HepG2 (cell line): ENCODE measurements around the gene TRIM27. TPM values are rescaled to one million over a fixed set of nuclear protein-coding genes. Genes with fewer than 3 reads are reported as not detected.

ENCODE experiments used
- ATF2 ChIP-seq: sonication (generic); formaldehyde crosslinking; IDR thresholded peaks from 2 replicates; pipeline ENCODE4 v1.4.0; 2020; ENCODE audit warnings: missing genetic modification reagents
- FOXC1 ChIP-seq: sonication (generic); formaldehyde crosslinking; IDR thresholded peaks from 2 replicates; pipeline ENCODE4 v1.8.0; 2022; ENCODE audit warnings: mild to moderate bottlenecking, missing genetic modification reagents, borderline replicate concordance
- NAIF1 ChIP-seq: sonication (generic); formaldehyde crosslinking; IDR thresholded peaks from 2 replicates; pipeline ENCODE4 v1.5.0; 2020; ENCODE audit warnings: mild to moderate bottlenecking, missing genetic modification reagents, borderline replicate concordance
- RAD21 ChIP-seq: fragments of 450-650 bp; formaldehyde crosslinking; IDR thresholded peaks from 2 replicates; pipeline ENCODE4 v1.5.0; 2020; ENCODE audit warnings: mild to moderate bottlenecking
- SAP130 ChIP-seq: IDR thresholded peaks from 2 replicates; pipeline ENCODE4 v1.6.1; 2016; ENCODE audit warnings: low read depth
- SRSF1 ChIP-seq: fragments of 200-400 bp; formaldehyde crosslinking; optimal IDR thresholded peaks from 2 replicates; pipeline ENCODE3; 2017; ENCODE audit warnings: mild to moderate bottlenecking, low read depth, low read length, moderate library complexity
- STAT6 ChIP-seq: sonication (generic); formaldehyde crosslinking; IDR thresholded peaks from 2 replicates; pipeline ENCODE4 v1.4.0; 2020; ENCODE audit warnings: missing genetic modification reagents, mild to moderate bottlenecking, borderline replicate concordance
- TFDP1 ChIP-seq: IDR thresholded peaks from 2 replicates; pipeline ENCODE4 v1.6.1; 2016; ENCODE audit warnings: missing compliant biosample characterization, missing genetic modification reagents, borderline replicate concordance
- THYN1 ChIP-seq: sonication (generic); formaldehyde crosslinking; IDR thresholded peaks from 2 replicates; pipeline ENCODE4 v1.8.1; 2023; ENCODE audit warnings: low read depth, mild to moderate bottlenecking, moderate library complexity, missing genetic modification reagents, borderline replicate concordance
- YEATS4 ChIP-seq: sonication (generic); formaldehyde crosslinking; IDR thresholded peaks from 2 replicates; pipeline ENCODE4 v1.4.0; 2020; ENCODE audit warnings: missing genetic modification reagents, borderline replicate concordance
- ZBTB38 ChIP-seq: sonication (generic); formaldehyde crosslinking; IDR thresholded peaks from 2 replicates; pipeline ENCODE4 v1.5.1; 2020; ENCODE audit warnings: mild to moderate bottlenecking, missing genetic modification reagents
- ZMYM4 ChIP-seq: sonication (generic); formaldehyde crosslinking; IDR thresholded peaks from 2 replicates; pipeline ENCODE4 v1.8.1; 2023; ENCODE audit warnings: mild to moderate bottlenecking, missing genetic modification reagents
- ZNF17 ChIP-seq: sonication (generic); formaldehyde crosslinking; IDR thresholded peaks from 2 replicates; pipeline ENCODE4 v1.5.0; 2020; ENCODE audit warnings: mild to moderate bottlenecking, missing genetic modification reagents
- ZNF318 ChIP-seq: sonication (generic); formaldehyde crosslinking; IDR thresholded peaks from 2 replicates; pipeline ENCODE4 v1.4.0; 2020; ENCODE audit warnings: mild to moderate bottlenecking, missing genetic modification reagents
- ZNF644 ChIP-seq: IDR thresholded peaks from 2 replicates; pipeline ENCODE4 v1.6.1; 2016; ENCODE audit warnings: low read depth
- polyA plus RNA-seq, 8 experiments: library from polyadenylated mRNA; depleted of rRNA in 3 of 8; stranded (reverse) in 7 of 8; unstranded in 1 of 8; fragments of >200 nt; fragmentation: Illumina TruSeq in 4 of 8; extraction: Trizol in 4 of 8; gene quantifications; 2 replicates each; pipeline versions ENCODE4 v1.2.1 to v1.2.3, GENCODE V29; 2011 to 2016; ENCODE audit warnings: low read depth in 4 of 8, missing spikeins in 1 of 8, mixed read lengths in 1 of 8; ENCODE audit not compliant: insufficient read depth in 1 of 8
- total RNA-seq, 5 experiments: library from RNA; depleted of rRNA; stranded (reverse); fragments of >200 nt; fragmentation: Illumina TruSeq; extraction: Trizol; gene quantifications; 2 replicates each; pipeline ENCODE4 v1.2.3, GENCODE V29; 2016; ENCODE audit warnings: low read depth in 1 of 5

The TRIM27 gene
- total and polyA plus RNA-seq, 2 of the 13 experiments (the other 11 are each of a cell fraction or from before 2014, with no cell fraction given), result 88.6 to 112 TPM

GRCh38 chr6:28895131-28895812 lies 28.5 kb downstream of the TRIM27 start (continued):
- TF ChIP-seq STAT6 (CRISPR knock-in tag) (no peak), FOXC1 (CRISPR knock-in tag) (peak; percentile 50; the same call in 1 of the 2 replicates), ZNF17 (CRISPR knock-in tag) (0 out of 2 replicates have a peak, but pooled peaks have one; percentile 55), SRSF1 (peak; percentile 29), ZNF318 (no peak), ZMYM4 (peak; percentile 93), TFDP1 (CRISPR knock-in tag) (peak; percentile 80; the same call in 1 of the 2 replicates), RAD21 (no peak), YEATS4 (0 out of 2 replicates have a peak, but pooled peaks have one; percentile 13), ZBTB38 (CRISPR knock-in tag) (peak; percentile 37; the same call in 1 of the 2 replicates), ZNF644 (CRISPR knock-in tag) (no peak), NAIF1 (CRISPR knock-in tag) (0 out of 2 replicates have a peak, but pooled peaks have one; percentile 23), THYN1 (no peak), SAP130 (peak; percentile 63), ATF2 (CRISPR knock-in tag) (peak; percentile 32; the same call in 1 of the 2 replicates)
